Measurements from ENCODE around the gene PRDM15.

DNA sequence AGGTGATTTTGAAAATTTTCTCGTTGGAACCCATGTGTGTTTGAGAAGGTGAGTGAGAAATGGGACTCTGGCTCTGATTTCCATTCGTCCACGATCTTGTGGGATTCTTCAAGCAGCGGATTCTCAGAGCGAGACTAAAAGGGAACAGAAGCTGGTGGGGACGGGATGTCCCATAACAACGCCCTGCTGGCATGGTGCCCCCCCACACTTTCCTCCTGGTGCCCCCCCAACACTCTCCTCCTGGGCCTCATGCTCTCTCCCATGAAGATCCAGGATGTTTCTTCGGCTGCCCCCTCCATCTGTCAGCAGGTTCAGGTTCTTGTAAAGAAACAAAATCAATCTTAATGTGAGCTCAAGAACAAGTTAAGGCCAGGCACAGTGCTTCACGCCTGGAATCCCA lies 29.1 kb downstream of the PRDM15 start:
- TF ChIP-seq EP300 (IDR thresholded peaks at IDR 0.05) = no peak
- TF ChIP-seq, protein P1, sequence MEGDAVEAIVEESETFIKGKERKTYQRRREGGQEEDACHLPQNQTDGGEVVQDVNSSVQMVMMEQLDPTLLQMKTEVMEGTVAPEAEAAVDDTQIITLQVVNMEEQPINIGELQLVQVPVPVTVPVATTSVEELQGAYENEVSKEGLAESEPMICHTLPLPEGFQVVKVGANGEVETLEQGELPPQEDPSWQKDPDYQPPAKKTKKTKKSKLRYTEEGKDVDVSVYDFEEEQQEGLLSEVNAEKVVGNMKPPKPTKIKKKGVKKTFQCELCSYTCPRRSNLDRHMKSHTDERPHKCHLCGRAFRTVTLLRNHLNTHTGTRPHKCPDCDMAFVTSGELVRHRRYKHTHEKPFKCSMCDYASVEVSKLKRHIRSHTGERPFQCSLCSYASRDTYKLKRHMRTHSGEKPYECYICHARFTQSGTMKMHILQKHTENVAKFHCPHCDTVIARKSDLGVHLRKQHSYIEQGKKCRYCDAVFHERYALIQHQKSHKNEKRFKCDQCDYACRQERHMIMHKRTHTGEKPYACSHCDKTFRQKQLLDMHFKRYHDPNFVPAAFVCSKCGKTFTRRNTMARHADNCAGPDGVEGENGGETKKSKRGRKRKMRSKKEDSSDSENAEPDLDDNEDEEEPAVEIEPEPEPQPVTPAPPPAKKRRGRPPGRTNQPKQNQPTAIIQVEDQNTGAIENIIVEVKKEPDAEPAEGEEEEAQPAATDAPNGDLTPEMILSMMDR (IDR thresholded peaks at IDR 0.05) = no peak
- TF ChIP-seq POLR2AphosphoS5 (IDR thresholded peaks at IDR 0.05) = no peak

Data from stomach (tissue), 4 donors.